Neural crest cell (in vitro differentiated cells): ENCODE measurements around the gene PHOX2A. TPM values are rescaled to one million over a fixed set of nuclear protein-coding genes. Genes with fewer than 3 reads are reported as not detected.

Experiments used
- DNase-seq: peaks from one replicate; pipeline ENCODE4 v3.0.0; 2021; ENCODE audit warnings: low read depth, mixed read lengths, low spot score
- H3K27ac Mint-ChIP-seq: one replicate; pipeline ENCODE4 v1.8.0; 2021; ENCODE audit warnings: mild to moderate bottlenecking, mixed read lengths; ENCODE audit not compliant: unreplicated experiment
- H3K27me3 Mint-ChIP-seq: 2 replicates; pipeline ENCODE4 v1.8.0; 2021; ENCODE audit warnings: low read depth, mild to moderate bottlenecking, mixed read lengths
- H3K36me3 Mint-ChIP-seq: 2 replicates; pipeline ENCODE4 v1.8.0; 2021; ENCODE audit warnings: low read depth, mild to moderate bottlenecking, mixed read lengths
- H3K4me1 Mint-ChIP-seq: 2 replicates; pipeline ENCODE4 v1.8.0; 2021; ENCODE audit warnings: mixed read lengths
- H3K4me3 Mint-ChIP-seq: one replicate; pipeline ENCODE4 v1.8.0; 2021; ENCODE audit warnings: mild to moderate bottlenecking, mixed read lengths
- H3K9me3 Mint-ChIP-seq: 2 replicates; pipeline ENCODE4 v1.8.0; 2021; ENCODE audit warnings: mixed read lengths
- CTCF ChIP-seq: fragments of 200-600 bp; sonication (generic); conservative IDR thresholded peaks from 2 replicates; pipeline ENCODE4 v1.5.0; 2021; ENCODE audit warnings: antibody characterized with exemption, mild to moderate bottlenecking
- total RNA-seq: library from RNA; stranded (reverse); gene quantifications from 2 replicates; pipeline ENCODE4 v1.2.1, GENCODE V29; 2021

PHOX2A gene
- total RNA-seq, 1 donor from 2014 or later = 5.6 TPM

GRCh38 chr11:72250661-72251464 is 6.9 kb upstream of the PHOX2A start:
- H3K36me3 Mint-ChIP-seq = peaks cover 3% of the 10 kb centered on the region
- no peak for TF ChIP-seq CTCF
- no peaks in the 10 kb centered on the region for H3K4me1 Mint-ChIP-seq
- H3K27me3 Mint-ChIP-seq = peaks cover 20% of the 10 kb centered on the region
- H3K9me3 Mint-ChIP-seq = peaks cover 7% of the 10 kb centered on the region
- no peak for DNase-seq
- no peak overlapping the region for H3K4me3 Mint-ChIP-seq
- H3K27ac Mint-ChIP-seq = no peak overlapping the region

GRCh38 chr11:72249961-72250360 is 6.0 kb upstream of the PHOX2A start:
- peaks cover under 1% of the 10 kb centered on the region for H3K4me1 Mint-ChIP-seq
- no peak overlapping the region for H3K4me3 Mint-ChIP-seq
- TF ChIP-seq CTCF = no peak
- H3K36me3 Mint-ChIP-seq = peaks cover 3% of the 10 kb centered on the region
- peaks cover 4% of the 10 kb centered on the region for H3K9me3 Mint-ChIP-seq
- peaks cover 17% of the 10 kb centered on the region for H3K27me3 Mint-ChIP-seq
- no peak for DNase-seq
- no peak overlapping the region for H3K27ac Mint-ChIP-seq

- H3K27ac Mint-ChIP-seq = no peak overlapping the region
- no peak for DNase-seq
- no peaks in the 10 kb centered on the region for H3K9me3 Mint-ChIP-seq
- peaks cover 12% of the 10 kb centered on the region for H3K4me1 Mint-ChIP-seq
- peaks cover 25% of the 10 kb centered on the region for H3K27me3 Mint-ChIP-seq
- H3K36me3 Mint-ChIP-seq = peaks cover 3% of the 10 kb centered on the region
- no peak for TF ChIP-seq CTCF
- no peak overlapping the region for H3K4me3 Mint-ChIP-seq
These were observed 3.6 kb upstream of the PHOX2A start for GRCh38 chr11:72247584-72247983.

- Mint-ChIP-seq H3K9me3 (no peaks in the 10 kb centered on the region), H3K27ac (no peak overlapping the region), H3K36me3 (peaks cover 12% of the 10 kb centered on the region), H3K4me1 (peaks cover 14% of the 10 kb centered on the region), H3K27me3 (peaks cover 44% of the 10 kb centered on the region), H3K4me3 (no peak overlapping the region)
- no peak for TF ChIP-seq CTCF
- no peak for DNase-seq
These were observed 1.4 kb upstream of the PHOX2A start for GRCh38 chr11:72245263-72245816.

- Mint-ChIP-seq H3K27me3 (peaks cover 45% of the 10 kb centered on the region), H3K4me1 (peaks cover 16% of the 10 kb centered on the region), H3K36me3 (peaks cover 13% of the 10 kb centered on the region), H3K4me3 (peak overlapping the region; percentile 81), H3K27ac (no peak overlapping the region), H3K9me3 (no peaks in the 10 kb centered on the region)
- no peak for DNase-seq
- no peak for TF ChIP-seq CTCF
These were observed 636 bp upstream of the PHOX2A start for GRCh38 chr11:72244361-72245262.
